ENCODE data around the gene FUBP3. TPM values are rescaled to one million over a fixed set of nuclear protein-coding genes. Genes with fewer than 3 reads are reported as not detected.

Gene FUBP3
- total and polyA plus RNA-seq, 2 experiments from 2014 or later = 42.5 to 74.8 TPM

DNA sequence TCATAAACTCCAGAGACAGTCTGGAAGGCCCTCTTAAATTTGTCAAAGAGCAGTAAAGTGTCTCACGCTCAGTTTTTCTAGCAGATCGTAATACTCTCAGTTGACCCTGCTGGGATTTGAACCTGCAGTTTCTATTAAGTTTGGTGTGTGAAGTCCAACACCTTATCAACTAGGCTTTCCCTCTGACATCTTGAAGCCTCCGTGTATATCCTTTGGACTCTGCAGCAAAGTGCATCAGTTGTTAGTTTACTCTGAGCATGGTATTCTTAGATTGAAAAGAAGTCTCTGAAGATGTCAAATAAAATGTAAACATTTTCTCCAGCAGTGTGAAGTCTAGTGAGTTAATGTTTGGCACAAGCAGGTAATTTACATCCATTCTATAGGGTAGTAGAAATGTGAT, 2.4 kb downstream of the FUBP3 start (continued):
- no peak for TF ChIP-seq ZNF462 (CRISPR knock-in tag; IDR thresholded peaks at IDR 0.05)

- Mint-ChIP-seq H3K27me3 (ENCODE audit: insufficient read depth, low read depth, poor library complexity) (peaks cover 3% of the 10 kb centered on the region), H3K4me3 (no peak overlapping the region; the same call in 2 of the 3 replicates), H3K27ac (no peak overlapping the region), H3K9me3 (no peaks in the 10 kb centered on the region), H3K4me1 (peaks cover 16% of the 10 kb centered on the region), H3K36me3 (ENCODE audit: low read depth) (peaks cover 15% of the 10 kb centered on the region)
- no peaks in the 10 kb centered on the region for H3K27me3 ChIP-seq (ENCODE audit: insufficient read depth)
- H3F3A ChIP-seq (replicated peaks; ENCODE audit: low read depth) = no peaks in the 10 kb centered on the region
- no peak overlapping the region for H3K4me2 ChIP-seq
- H3K4me1 ChIP-seq (ENCODE audit: insufficient read depth) = peaks cover 7% of the 10 kb centered on the region
- no peak overlapping the region for H3K4me3 ChIP-seq
- DNase-seq (ENCODE audit: low spot score) (no peak), ATAC-seq (no peak)
- H3K79me2 ChIP-seq (replicated peaks; ENCODE audit: insufficient read depth) = peaks cover 90% of the 10 kb centered on the region
- no peaks in the 10 kb centered on the region for H3K9me2 ChIP-seq (ENCODE audit: insufficient read depth)
- no peak overlapping the region for H3K27ac ChIP-seq (ENCODE audit: low read depth)
- H3K36me3 ChIP-seq (ENCODE audit: insufficient read depth) = no peaks in the 10 kb centered on the region
- no peak overlapping the region for H2AFZ ChIP-seq
- H4K20me1 ChIP-seq (replicated peaks; ENCODE audit: insufficient read depth) = peaks cover 51% of the 10 kb centered on the region
- TF ChIP-seq, protein P1, sequence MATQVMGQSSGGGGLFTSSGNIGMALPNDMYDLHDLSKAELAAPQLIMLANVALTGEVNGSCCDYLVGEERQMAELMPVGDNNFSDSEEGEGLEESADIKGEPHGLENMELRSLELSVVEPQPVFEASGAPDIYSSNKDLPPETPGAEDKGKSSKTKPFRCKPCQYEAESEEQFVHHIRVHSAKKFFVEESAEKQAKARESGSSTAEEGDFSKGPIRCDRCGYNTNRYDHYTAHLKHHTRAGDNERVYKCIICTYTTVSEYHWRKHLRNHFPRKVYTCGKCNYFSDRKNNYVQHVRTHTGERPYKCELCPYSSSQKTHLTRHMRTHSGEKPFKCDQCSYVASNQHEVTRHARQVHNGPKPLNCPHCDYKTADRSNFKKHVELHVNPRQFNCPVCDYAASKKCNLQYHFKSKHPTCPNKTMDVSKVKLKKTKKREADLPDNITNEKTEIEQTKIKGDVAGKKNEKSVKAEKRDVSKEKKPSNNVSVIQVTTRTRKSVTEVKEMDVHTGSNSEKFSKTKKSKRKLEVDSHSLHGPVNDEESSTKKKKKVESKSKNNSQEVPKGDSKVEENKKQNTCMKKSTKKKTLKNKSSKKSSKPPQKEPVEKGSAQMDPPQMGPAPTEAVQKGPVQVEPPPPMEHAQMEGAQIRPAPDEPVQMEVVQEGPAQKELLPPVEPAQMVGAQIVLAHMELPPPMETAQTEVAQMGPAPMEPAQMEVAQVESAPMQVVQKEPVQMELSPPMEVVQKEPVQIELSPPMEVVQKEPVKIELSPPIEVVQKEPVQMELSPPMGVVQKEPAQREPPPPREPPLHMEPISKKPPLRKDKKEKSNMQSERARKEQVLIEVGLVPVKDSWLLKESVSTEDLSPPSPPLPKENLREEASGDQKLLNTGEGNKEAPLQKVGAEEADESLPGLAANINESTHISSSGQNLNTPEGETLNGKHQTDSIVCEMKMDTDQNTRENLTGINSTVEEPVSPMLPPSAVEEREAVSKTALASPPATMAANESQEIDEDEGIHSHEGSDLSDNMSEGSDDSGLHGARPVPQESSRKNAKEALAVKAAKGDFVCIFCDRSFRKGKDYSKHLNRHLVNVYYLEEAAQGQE (IDR thresholded peaks at IDR 0.05; ENCODE audit: unreplicated experiment) = no peak
- TF ChIP-seq ETS1 (IDR thresholded peaks at IDR 0.05) (no peak), EZH2 (IDR thresholded peaks at IDR 0.05; ENCODE audit: low read depth, unreplicated experiment) (no peak), STAT1 (IDR thresholded peaks at IDR 0.05; ENCODE audit: unreplicated experiment) (no peak), NANOG (IDR thresholded peaks at IDR 0.05; ENCODE audit: borderline replicate concordance) (no peak), CTCF (conservative IDR thresholded peaks at IDR 0.05; ENCODE audit: low read depth in 2 of 2) (no peak)
Observed at GRCh38 chr9:130583271-130583670, 3.9 kb downstream of the FUBP3 start.
